ENCODE results near the gene PDIA4.

The PDIA4 gene

DNA sequence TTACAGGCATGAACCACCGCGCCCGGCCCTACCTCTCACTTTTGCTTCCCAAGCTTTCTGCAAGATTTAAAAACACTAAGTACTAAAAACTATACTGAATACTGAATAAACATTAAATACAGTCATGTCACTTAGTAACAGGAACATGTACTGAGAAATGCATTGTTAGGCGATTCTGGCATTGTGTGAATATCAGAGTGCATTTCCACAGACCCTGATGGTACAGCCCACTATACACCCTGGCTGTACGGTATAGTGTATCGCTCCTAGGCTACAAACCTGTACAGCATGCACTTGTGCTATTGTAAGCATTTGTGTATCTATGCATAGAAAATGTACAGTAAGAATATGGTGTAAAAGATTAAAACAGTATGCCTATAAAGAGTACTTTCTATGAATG, 29.1 kb downstream of the PDIA4 start:
- no peak for DNase-seq (ENCODE audit: low spot score)
- in situ Hi-C loops (cut with MboI; ENCODE audit: low sequenced_read_pairs, unreplicated experiment) = no loop called here
- TF ChIP-seq, protein P1, sequence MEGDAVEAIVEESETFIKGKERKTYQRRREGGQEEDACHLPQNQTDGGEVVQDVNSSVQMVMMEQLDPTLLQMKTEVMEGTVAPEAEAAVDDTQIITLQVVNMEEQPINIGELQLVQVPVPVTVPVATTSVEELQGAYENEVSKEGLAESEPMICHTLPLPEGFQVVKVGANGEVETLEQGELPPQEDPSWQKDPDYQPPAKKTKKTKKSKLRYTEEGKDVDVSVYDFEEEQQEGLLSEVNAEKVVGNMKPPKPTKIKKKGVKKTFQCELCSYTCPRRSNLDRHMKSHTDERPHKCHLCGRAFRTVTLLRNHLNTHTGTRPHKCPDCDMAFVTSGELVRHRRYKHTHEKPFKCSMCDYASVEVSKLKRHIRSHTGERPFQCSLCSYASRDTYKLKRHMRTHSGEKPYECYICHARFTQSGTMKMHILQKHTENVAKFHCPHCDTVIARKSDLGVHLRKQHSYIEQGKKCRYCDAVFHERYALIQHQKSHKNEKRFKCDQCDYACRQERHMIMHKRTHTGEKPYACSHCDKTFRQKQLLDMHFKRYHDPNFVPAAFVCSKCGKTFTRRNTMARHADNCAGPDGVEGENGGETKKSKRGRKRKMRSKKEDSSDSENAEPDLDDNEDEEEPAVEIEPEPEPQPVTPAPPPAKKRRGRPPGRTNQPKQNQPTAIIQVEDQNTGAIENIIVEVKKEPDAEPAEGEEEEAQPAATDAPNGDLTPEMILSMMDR (IDR thresholded peaks at IDR 0.05; ENCODE audit: borderline replicate concordance, control extremely low read depth, extremely low read depth, insufficient read depth, missing control alignments) = no peak

DNA sequence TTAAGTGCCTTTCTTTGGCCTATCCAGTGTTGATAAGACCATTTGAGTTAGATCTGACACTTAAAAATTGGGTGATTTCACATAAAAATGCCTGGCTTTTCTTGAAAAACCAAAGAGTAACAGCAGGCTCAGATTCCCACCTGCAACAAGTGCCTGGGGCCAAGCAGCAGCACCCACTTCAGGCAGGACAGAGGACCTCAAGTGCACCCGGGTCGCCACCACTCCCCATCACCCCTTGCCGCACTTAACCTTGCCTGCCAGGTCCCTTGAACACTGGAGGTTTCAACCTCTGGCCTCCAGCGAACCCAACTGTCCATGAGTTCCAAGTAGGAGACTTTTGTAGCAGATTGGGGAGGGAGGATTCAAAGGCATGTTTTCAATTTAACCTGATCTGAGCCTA, 30.8 kb downstream of the PDIA4 start:
- in situ Hi-C loops (cut with MboI; ENCODE audit: low sequenced_read_pairs, unreplicated experiment) = no loop called here

DNA sequence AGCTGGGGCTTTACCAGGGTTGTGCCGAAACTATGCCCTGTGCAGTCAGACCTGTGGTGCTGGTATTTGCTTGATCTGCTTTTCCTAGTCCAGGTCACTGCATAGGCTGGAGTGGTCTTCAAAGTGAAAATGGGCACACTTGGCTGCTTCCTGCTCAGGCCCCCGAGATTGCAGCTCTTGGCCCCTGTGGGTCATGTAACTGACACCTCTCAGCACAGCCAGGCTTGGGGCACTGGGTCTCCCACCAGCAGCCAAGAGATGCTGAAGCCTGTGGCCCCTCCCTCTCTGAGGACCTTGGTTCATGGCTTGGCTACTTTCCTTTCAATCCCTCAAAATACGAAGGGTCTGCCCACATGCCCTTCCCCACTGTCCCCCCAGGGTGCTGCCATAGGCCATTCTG, 33.7 kb downstream of the PDIA4 start:
- in situ Hi-C loops (cut with MboI; ENCODE audit: low sequenced_read_pairs, unreplicated experiment) = no loop called here
- TF ChIP-seq, protein P1 (IDR thresholded peaks at IDR 0.05; ENCODE audit: borderline replicate concordance, control extremely low read depth, extremely low read depth, insufficient read depth, missing control alignments) = no peak
- no peak for DNase-seq (ENCODE audit: low spot score)

More for the DNA sequence above, 30.8 kb downstream of the PDIA4 start:
- no peak for DNase-seq (ENCODE audit: low spot score)
- TF ChIP-seq, protein P1 (IDR thresholded peaks at IDR 0.05; ENCODE audit: borderline replicate concordance, control extremely low read depth, extremely low read depth, insufficient read depth, missing control alignments) = no peak

DNA sequence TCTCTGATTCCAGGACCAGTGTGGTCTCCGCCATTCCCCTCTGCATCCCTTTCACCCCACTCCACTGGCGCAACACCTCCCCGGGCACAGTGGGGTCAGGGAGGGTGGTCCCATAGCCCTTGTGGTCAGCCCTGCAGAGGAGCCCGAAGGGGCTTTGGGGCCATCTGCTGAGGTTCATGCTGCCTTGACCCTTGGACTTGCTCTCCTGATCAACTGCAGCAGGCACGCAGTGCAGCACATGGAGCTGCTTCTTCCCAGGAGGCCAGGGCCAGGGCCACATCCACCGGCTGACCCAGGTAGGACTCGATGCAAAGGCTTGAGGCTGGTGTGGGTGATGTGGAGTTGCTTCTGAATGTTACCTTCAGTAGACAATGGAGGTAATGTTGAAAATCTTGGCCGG, 35.1 kb downstream of the PDIA4 start:
- DNase-seq (ENCODE audit: low spot score) = no peak
- TF ChIP-seq, protein P1 (IDR thresholded peaks at IDR 0.05; ENCODE audit: borderline replicate concordance, control extremely low read depth, extremely low read depth, insufficient read depth, missing control alignments) = no peak
- in situ Hi-C loops (cut with MboI; ENCODE audit: low sequenced_read_pairs, unreplicated experiment) = no loop called here

DNA sequence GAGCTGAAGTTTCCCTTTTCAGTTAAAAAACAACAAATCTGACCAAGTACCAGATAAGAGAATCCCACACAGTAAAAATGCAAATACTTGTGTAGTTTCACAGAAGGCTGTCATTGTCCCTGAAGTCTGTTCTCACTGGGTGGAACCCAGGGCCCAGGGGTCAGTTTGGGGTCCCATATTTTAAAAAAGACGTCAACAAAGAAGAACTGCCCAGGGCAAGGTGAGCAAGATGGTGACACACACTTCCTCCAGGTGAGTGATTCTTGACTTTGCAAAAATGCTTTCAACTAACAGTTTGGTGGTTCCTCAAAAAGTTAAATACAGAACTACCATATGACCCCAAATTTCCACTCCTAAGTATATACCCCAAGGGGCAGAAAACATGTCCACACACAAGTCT, 36.8 kb downstream of the PDIA4 start:
- in situ Hi-C loops (cut with MboI; ENCODE audit: low sequenced_read_pairs, unreplicated experiment) = no loop called here
- TF ChIP-seq, protein P1 (IDR thresholded peaks at IDR 0.05; ENCODE audit: borderline replicate concordance, control extremely low read depth, extremely low read depth, insufficient read depth, missing control alignments) = no peak
- DNase-seq (ENCODE audit: low spot score) = no peak

DNA sequence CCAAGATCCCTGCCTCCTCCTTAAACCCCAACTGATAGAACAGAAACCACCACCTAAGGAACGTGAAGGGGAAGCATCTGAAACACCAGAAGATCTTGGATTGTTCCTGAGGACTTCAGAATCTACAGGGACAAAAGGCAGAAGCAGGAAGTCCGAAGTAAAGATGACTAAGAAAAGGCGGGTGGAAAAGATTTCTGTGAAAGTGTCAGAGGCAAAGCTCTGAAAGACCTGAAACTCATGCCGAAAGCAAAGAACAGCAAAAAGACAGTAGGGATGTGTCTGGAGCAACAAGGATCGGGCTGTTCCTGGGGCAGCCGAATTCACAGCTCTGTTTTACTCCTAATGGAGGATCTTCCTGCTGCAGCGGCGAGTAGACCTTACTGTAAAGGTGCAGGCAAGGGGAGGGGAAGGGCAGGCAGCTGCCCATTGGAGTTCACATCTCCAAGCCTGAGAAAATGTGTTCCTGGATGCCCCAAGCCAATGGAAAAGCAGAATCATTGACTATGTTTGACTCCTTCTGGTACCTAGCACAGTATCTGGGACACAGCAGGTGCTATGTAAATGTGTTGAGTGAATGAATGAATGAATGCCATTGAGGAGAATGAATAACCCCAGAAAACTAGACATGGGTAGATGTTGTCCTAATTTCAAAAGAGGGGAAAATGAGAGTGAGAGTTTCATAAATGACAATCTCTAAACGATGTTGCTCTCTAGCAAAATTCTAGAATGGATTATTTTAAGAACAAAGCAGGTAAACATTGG, 40.4 kb downstream of the PDIA4 start:
- no peak for DNase-seq (ENCODE audit: low spot score)
- in situ Hi-C loops (cut with MboI; ENCODE audit: low sequenced_read_pairs, unreplicated experiment) = no loop called here
- TF ChIP-seq, protein P1 (IDR thresholded peaks at IDR 0.05; ENCODE audit: borderline replicate concordance, control extremely low read depth, extremely low read depth, insufficient read depth, missing control alignments) = no peak

All from GM13976 (cell line).